ENCODE measurements around the gene ICOSLG.
"Not testable (repeated sequence)": the region's sequence is repeated elsewhere in the genome, so short reads cannot be mapped to it uniquely, and the experiment has no call there.

ICOSLG gene

GRCh38 chr21:44243980-44244379, 3.2 kb upstream of the ICOSLG start:
- not testable (repeated sequence) for H3K23ac ChIP-seq (ENCODE audit: low read length in 2 of 2)

GRCh38 chr21:44241281-44241680, 538 bp upstream of the ICOSLG start:
- not testable (repeated sequence) for H3K4me1 ChIP-seq (ENCODE audit: control insufficient read depth, insufficient read depth, low read depth, low read length); H3K4me2 ChIP-seq (ENCODE audit: low read length, poor library complexity, severe bottlenecking); H2BK120ac ChIP-seq (ENCODE audit: low read depth, low read length); H2BK5ac ChIP-seq (ENCODE audit: low read depth, low read length, poor library complexity, severe bottlenecking); H3K4me3 ChIP-seq (ENCODE audit: insufficient read depth in 1 of 2, low read depth in 1 of 2, low read length in 2 of 2); H3K23ac ChIP-seq (ENCODE audit: low read length in 2 of 2); H4K91ac ChIP-seq (ENCODE audit: low read length); H3K18ac ChIP-seq (ENCODE audit: low read depth in 1 of 2, low read length in 2 of 2); H2AFZ ChIP-seq (ENCODE audit: low read depth, low read length); H3K36me3 ChIP-seq (ENCODE audit: control insufficient read depth in 1 of 2, insufficient read depth in 2 of 2, low read depth in 1 of 2, low read length in 2 of 2); H3K9ac ChIP-seq (ENCODE audit: low read length); H3K9me3 ChIP-seq (ENCODE audit: control insufficient read depth, low read length); H2BK15ac ChIP-seq (ENCODE audit: low read depth, poor library complexity, severe bottlenecking); H4K8ac ChIP-seq (ENCODE audit: low read length); H3K27me3 ChIP-seq (ENCODE audit: control insufficient read depth in 1 of 2, insufficient read depth in 1 of 2, low read length in 2 of 2); H3K79me1 ChIP-seq (replicated peaks; ENCODE audit: low read length, poor library complexity, severe bottlenecking); H3K4ac ChIP-seq (ENCODE audit: low read depth in 1 of 2, low read length in 2 of 2); H2AK5ac ChIP-seq (ENCODE audit: low read length, severe bottlenecking); H2BK12ac ChIP-seq (ENCODE audit: low read length in 2 of 2); H3K27ac ChIP-seq (ENCODE audit: low read length, poor library complexity, severe bottlenecking); DNase-seq; H3K14ac ChIP-seq (ENCODE audit: low read length in 2 of 2)
- WGBS = no CpG with 5 or more reads among the region's 27 CpGs

More at GRCh38 chr21:44243980-44244379, 3.2 kb upstream of the ICOSLG start:
- not testable (repeated sequence) for H2BK15ac ChIP-seq (ENCODE audit: low read depth, poor library complexity, severe bottlenecking); DNase-seq; H3K79me1 ChIP-seq (replicated peaks; ENCODE audit: low read length, poor library complexity, severe bottlenecking); H2BK12ac ChIP-seq (ENCODE audit: low read length in 2 of 2); H3K18ac ChIP-seq (ENCODE audit: low read depth in 1 of 2, low read length in 2 of 2); H3K4me1 ChIP-seq (ENCODE audit: control insufficient read depth, insufficient read depth, low read depth, low read length); H2AFZ ChIP-seq (ENCODE audit: low read depth, low read length); H3K36me3 ChIP-seq (ENCODE audit: control insufficient read depth in 1 of 2, insufficient read depth in 2 of 2, low read depth in 1 of 2, low read length in 2 of 2); H2BK120ac ChIP-seq (ENCODE audit: low read depth, low read length); H4K91ac ChIP-seq (ENCODE audit: low read length); H3K9me3 ChIP-seq (ENCODE audit: control insufficient read depth, low read length); H3K4me2 ChIP-seq (ENCODE audit: low read length, poor library complexity, severe bottlenecking); H3K27me3 ChIP-seq (ENCODE audit: control insufficient read depth in 1 of 2, insufficient read depth in 1 of 2, low read length in 2 of 2); H3K4ac ChIP-seq (ENCODE audit: low read depth in 1 of 2, low read length in 2 of 2); H3K27ac ChIP-seq (ENCODE audit: low read length, poor library complexity, severe bottlenecking); H3K14ac ChIP-seq (ENCODE audit: low read length in 2 of 2); H4K8ac ChIP-seq (ENCODE audit: low read length); H3K4me3 ChIP-seq (ENCODE audit: insufficient read depth in 1 of 2, low read depth in 1 of 2, low read length in 2 of 2); H3K9ac ChIP-seq (ENCODE audit: low read length); H2BK5ac ChIP-seq (ENCODE audit: low read depth, low read length, poor library complexity, severe bottlenecking); H2AK5ac ChIP-seq (ENCODE audit: low read length, severe bottlenecking)
- WGBS = no CpG with 5 or more reads among the region's 15 CpGs

- H4K91ac ChIP-seq (ENCODE audit: low read length); H2AFZ ChIP-seq (ENCODE audit: low read depth, low read length); DNase-seq; H3K9ac ChIP-seq (ENCODE audit: low read length); H3K14ac ChIP-seq (ENCODE audit: low read length in 2 of 2); H2AK5ac ChIP-seq (ENCODE audit: low read length, severe bottlenecking); H3K27me3 ChIP-seq (ENCODE audit: control insufficient read depth in 1 of 2, insufficient read depth in 1 of 2, low read length in 2 of 2); H3K9me3 ChIP-seq (ENCODE audit: control insufficient read depth, low read length); H3K4me3 ChIP-seq (ENCODE audit: insufficient read depth in 1 of 2, low read depth in 1 of 2, low read length in 2 of 2); H3K4me1 ChIP-seq (ENCODE audit: control insufficient read depth, insufficient read depth, low read depth, low read length); H3K23ac ChIP-seq (ENCODE audit: low read length in 2 of 2); H3K36me3 ChIP-seq (ENCODE audit: control insufficient read depth in 1 of 2, insufficient read depth in 2 of 2, low read depth in 1 of 2, low read length in 2 of 2); H3K4me2 ChIP-seq (ENCODE audit: low read length, poor library complexity, severe bottlenecking); H3K27ac ChIP-seq (ENCODE audit: low read length, poor library complexity, severe bottlenecking); H3K18ac ChIP-seq (ENCODE audit: low read depth in 1 of 2, low read length in 2 of 2); H2BK5ac ChIP-seq (ENCODE audit: low read depth, low read length, poor library complexity, severe bottlenecking); H4K8ac ChIP-seq (ENCODE audit: low read length); H2BK15ac ChIP-seq (ENCODE audit: low read depth, poor library complexity, severe bottlenecking); H3K79me1 ChIP-seq (replicated peaks; ENCODE audit: low read length, poor library complexity, severe bottlenecking); H3K4ac ChIP-seq (ENCODE audit: low read depth in 1 of 2, low read length in 2 of 2); H2BK120ac ChIP-seq (ENCODE audit: low read depth, low read length); H2BK12ac ChIP-seq (ENCODE audit: low read length in 2 of 2): not testable (repeated sequence)
- WGBS = no CpG with 5 or more reads among the region's 46 CpGs
Measured at GRCh38 chr21:44240353-44240752, 390 bp downstream of the ICOSLG start.

GRCh38 chr21:44229561-44229960, 11.2 kb downstream of the ICOSLG start:
- H4K8ac ChIP-seq (ENCODE audit: low read length); H3K9me3 ChIP-seq (ENCODE audit: control insufficient read depth, low read length); H2BK120ac ChIP-seq (ENCODE audit: low read depth, low read length); DNase-seq; H4K91ac ChIP-seq (ENCODE audit: low read length); H3K27ac ChIP-seq (ENCODE audit: low read length, poor library complexity, severe bottlenecking); H3K4me1 ChIP-seq (ENCODE audit: control insufficient read depth, insufficient read depth, low read depth, low read length); H3K4me2 ChIP-seq (ENCODE audit: low read length, poor library complexity, severe bottlenecking); H3K36me3 ChIP-seq (ENCODE audit: control insufficient read depth in 1 of 2, insufficient read depth in 2 of 2, low read depth in 1 of 2, low read length in 2 of 2); H2AFZ ChIP-seq (ENCODE audit: low read depth, low read length); H3K18ac ChIP-seq (ENCODE audit: low read depth in 1 of 2, low read length in 2 of 2); H2BK12ac ChIP-seq (ENCODE audit: low read length in 2 of 2); H3K4me3 ChIP-seq (ENCODE audit: insufficient read depth in 1 of 2, low read depth in 1 of 2, low read length in 2 of 2); H2BK15ac ChIP-seq (ENCODE audit: low read depth, poor library complexity, severe bottlenecking); H3K9ac ChIP-seq (ENCODE audit: low read length); H3K14ac ChIP-seq (ENCODE audit: low read length in 2 of 2); H3K27me3 ChIP-seq (ENCODE audit: control insufficient read depth in 1 of 2, insufficient read depth in 1 of 2, low read length in 2 of 2); H3K79me1 ChIP-seq (replicated peaks; ENCODE audit: low read length, poor library complexity, severe bottlenecking); H3K4ac ChIP-seq (ENCODE audit: low read depth in 1 of 2, low read length in 2 of 2); H3K23ac ChIP-seq (ENCODE audit: low read length in 2 of 2); H2BK5ac ChIP-seq (ENCODE audit: low read depth, low read length, poor library complexity, severe bottlenecking); H2AK5ac ChIP-seq (ENCODE audit: low read length, severe bottlenecking): not testable (repeated sequence)
- no CpG with 5 or more reads among the region's 22 CpGs for WGBS
